ENCODE data around the gene ENGASE.
"Not testable (repeated sequence)": the region's sequence is repeated elsewhere in the genome, so short reads cannot be mapped to it uniquely, and the experiment has no call there.

Gene ENGASE

GRCh38 chr17:79053251-79053925 lies 21.2 kb upstream of the ENGASE start:
- no peak for DNase-seq

- no peak for DNase-seq
Measured at GRCh38 chr17:79054200-79054960, 20.2 kb upstream of the ENGASE start.

- DNase-seq: no peak
Measured at GRCh38 chr17:79055197-79055596, 19.4 kb upstream of the ENGASE start.

GRCh38 chr17:79057737-79058385 lies 16.8 kb upstream of the ENGASE start:
- DNase-seq: no peak

- no peak for DNase-seq
Measured at GRCh38 chr17:79062691-79063090, 11.9 kb upstream of the ENGASE start.

- DNase-seq: no peak
Measured at GRCh38 chr17:79064026-79064425, 10.6 kb upstream of the ENGASE start.

- DNase-seq: peak; percentile 73 to 74
Measured at GRCh38 chr17:79065105-79065670, 9.4 kb upstream of the ENGASE start.

GRCh38 chr17:79066963-79067362 lies 7.7 kb upstream of the ENGASE start:
- DNase-seq: no peak

GRCh38 chr17:79070266-79070880 lies 4.3 kb upstream of the ENGASE start:
- DNase-seq: no peak

- no peak for DNase-seq
Measured at GRCh38 chr17:79071161-79071740, 3.4 kb upstream of the ENGASE start.

- no peak for DNase-seq
Measured at GRCh38 chr17:79072544-79072943, 2.1 kb upstream of the ENGASE start.

GRCh38 chr17:79073016-79073705 lies 1.5 kb upstream of the ENGASE start:
- no peak for DNase-seq

GRCh38 chr17:79073706-79074088 lies 927 bp upstream of the ENGASE start:
- DNase-seq: no peak

GRCh38 chr17:79074121-79074648 lies 439 bp upstream of the ENGASE start:
- DNase-seq: not testable (repeated sequence)

- peak in 1 of 2 experiments; percentile 47 for DNase-seq
Measured at GRCh38 chr17:79075446-79075750, 774 bp downstream of the ENGASE start.

- DNase-seq: no peak
Measured at GRCh38 chr17:79075861-79076406, 1.3 kb downstream of the ENGASE start.

GRCh38 chr17:79077587-79077986 lies 3.0 kb downstream of the ENGASE start:
- no peak for DNase-seq

GRCh38 chr17:79078476-79079190 lies 4.0 kb downstream of the ENGASE start:
- DNase-seq: no peak

GRCh38 chr17:79079421-79080200 lies 5.0 kb downstream of the ENGASE start:
- DNase-seq: no peak

- DNase-seq: no peak
Measured at GRCh38 chr17:79080349-79080748, 5.7 kb downstream of the ENGASE start.

Measured in activated T-cell treated with anti-CD3 and anti-CD28 coated beads, Interleukin-2, amount 50 U/mL, for 48 hours (primary cell).